HG03039 (cell line): ENCODE results near the gene ATP1B4.
"Not testable (repeated sequence)": the region's sequence is repeated elsewhere in the genome, so short reads cannot be mapped to it uniquely, and the experiment has no call there.

Experiments used
- ATAC-seq: cut with Tn5 transposase; IDR thresholded peaks from one replicate; pipeline ENCODE4 v1.9.1; 2021; ENCODE audit warnings: mild to moderate bottlenecking, moderate library complexity; ENCODE audit not compliant: unreplicated experiment

Gene ATP1B4

DNA sequence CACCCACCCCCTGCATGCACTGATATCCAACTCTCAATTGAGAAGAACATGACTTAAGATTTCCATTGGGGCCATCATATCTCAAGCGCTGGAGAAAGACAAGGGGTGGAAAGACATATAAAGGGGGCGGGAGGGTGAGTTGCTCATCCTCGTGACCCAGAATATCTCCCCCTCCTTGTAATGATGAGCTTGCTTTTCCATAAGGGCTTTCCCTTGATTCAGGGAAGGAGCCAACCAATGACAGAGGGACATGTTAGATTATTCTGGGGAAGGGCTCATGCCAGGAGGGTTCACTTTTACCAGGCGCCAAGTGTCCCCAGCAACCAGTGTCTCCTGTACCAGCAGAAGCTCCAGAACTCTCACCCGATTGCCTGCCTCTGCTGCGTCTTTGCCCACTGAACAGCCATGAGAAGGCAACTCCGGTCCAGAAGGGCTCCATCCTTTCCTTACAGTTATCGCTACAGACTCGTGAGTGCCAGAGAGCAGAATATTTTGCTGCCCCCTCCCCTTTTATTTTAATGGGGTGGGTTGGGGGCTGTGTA is at the start of gene ATP1B4:
Gene ATP1B4, plus strand, starts transcription at position 326 of the 542 bp plus-strand sequence. Its CDS starts 80 bp downstream, at position 406.
- no peak for ATAC-seq

DNA sequence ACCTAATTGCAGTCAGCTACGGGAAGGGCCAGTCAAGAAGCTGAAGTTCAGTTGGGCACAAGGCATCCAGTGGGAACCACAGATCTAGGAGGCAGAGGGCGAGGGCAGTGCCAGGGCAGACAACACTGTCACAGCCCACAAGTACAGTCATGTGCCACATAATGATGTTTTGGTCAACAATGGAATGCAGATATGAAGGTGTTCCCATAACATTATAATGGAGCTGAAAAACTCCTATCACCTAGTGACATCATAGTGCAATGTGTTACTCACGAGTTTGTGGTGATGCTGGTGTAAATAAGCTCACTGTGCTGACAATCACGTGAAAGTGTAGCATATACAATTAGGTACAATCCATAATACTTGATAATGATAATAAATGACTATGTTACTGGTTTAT is 46.1 kb upstream of the ATP1B4 start:
- no peak for ATAC-seq

DNA sequence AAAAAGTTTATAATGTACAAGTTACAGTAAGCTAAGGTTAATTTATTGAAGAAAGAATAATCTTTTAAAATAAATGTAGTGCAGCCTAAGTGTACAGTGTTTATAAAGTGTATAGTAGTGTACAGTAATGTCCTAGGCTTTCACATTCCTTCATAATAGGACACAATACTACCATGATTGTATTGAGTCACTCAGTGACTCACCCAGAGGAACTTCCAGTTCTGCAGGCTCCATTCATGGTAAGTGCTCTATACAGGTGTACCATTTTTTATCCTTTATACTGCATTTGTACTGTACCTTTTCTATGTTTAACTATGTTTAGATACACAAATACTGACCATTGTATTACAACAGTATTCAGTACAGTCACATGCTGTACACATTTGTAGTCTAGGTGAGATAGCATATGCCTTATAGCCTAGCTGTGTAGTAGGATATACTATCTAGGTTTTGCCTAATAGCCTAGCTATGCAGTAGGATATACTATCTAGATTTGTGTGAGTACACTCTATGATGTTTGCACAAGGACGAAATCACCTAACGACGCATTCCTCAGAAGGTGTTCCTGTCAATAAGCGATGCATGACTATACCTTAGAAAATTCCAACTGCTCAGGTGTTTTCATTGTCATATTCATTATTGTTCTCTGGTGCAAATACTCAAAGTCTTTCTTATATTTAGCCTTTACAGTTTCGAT is 45.2 kb upstream of the ATP1B4 start:
- no peak for ATAC-seq

DNA sequence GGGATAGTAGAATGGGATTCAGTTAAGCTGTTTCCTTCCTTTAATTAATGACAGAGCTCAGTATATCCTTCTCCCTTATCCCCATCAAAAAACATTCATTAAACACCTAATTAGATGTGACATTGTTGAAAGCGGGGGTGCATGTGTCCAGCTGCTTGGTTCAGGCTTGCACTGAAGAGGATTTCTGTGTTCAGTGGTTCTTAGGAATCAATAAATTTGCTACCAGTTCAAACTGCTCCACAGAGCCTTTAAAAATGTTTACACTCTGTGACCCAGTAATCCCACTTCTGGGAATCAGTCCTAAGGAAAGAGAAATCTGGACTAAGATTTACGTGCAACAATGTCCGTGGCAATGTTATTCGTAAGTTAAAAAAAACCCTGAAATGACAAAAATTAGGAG is 43.5 kb upstream of the ATP1B4 start:
- no peak for ATAC-seq

DNA sequence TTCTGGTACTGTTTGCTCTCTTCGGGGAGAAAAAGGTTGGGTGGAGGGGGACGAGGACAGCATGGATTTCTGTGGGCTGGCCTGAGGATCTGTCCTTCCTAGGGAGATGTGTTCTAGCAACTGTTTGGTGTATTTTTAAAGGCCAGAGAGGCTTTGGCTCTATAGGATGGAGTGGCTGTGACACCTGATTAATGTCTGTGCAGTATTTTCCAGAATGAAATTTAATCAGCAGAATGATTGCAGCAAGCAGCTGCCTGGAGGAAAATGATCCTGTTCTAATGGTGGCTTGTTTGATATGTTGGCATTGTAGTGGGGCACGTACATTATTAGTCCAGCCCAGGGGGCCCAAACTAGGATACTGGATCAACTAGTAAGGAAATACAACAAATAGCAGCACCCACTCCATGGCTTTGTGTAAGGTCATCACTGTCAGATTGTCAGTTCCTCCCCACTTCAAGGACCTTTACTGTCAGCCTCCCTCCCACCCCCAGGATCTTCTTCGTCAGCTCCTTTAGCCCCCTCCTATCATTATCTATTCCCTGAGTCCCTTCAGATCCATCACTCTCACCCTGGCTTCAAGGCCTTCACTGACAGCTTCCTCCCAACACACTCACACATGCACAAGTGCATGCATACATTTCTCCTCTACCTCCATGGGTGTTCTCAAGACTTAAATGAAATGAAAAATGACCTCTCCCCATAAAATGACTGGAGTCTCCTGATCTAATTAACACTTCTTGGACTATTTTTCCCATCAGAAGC is 40.2 kb upstream of the ATP1B4 start:
- ATAC-seq, result no peak

DNA sequence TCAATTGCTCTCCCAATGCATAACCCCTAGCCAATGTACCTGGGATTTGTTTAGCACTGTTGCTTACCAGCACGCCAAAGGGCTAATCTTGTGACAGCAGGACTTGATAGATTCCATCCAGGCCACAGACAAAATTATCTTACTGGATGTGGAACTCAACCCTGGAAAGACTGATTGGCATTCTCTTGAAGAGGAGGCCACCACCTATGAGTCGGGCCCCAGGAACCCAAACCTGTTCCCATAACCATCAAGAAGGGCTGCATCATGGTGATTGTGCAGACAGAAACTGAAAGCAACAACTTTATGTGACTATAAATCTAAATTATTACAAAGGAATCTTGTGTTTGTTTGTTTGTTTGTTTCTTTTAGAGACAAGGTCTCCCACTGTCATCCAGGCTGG is 30.8 kb upstream of the ATP1B4 start:
- no peak for ATAC-seq

DNA sequence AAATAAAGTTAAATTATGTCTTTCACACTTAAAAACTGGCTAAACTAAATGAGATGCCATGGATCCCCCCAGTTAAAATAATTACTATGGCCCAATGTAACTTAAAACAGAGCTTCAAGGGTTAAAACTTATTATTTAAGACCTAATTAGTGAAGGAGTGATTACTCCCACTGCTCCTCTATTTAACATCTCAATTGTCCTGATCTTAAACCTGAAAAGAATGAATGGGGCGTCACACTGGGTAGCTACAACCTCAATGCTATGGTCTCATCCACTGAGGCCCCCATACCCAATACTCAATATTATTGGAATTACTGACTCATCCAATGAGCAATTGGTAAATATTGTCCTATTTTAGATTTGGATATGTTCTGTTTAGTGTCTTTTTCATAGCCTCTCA is 29.5 kb upstream of the ATP1B4 start:
- no peak for ATAC-seq

DNA sequence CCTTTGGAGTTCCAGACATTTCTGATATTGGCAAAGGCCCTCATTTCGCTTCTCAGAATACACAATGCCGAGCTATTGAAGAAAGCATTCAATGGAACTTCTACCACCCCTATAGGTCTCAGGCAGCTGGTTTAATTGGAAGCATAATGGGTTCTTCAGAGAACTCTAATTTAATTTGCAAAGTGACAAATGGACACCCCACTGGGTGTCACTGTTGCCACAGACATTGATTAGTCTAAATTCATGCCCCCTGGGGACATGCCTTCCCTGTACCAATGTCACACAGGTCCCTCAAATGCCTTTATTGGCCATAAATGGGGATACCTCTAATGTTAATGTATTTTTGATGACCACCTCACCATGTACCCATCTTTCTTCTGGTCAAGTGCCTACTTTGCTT is 27.7 kb upstream of the ATP1B4 start:
- ATAC-seq, result no peak

DNA sequence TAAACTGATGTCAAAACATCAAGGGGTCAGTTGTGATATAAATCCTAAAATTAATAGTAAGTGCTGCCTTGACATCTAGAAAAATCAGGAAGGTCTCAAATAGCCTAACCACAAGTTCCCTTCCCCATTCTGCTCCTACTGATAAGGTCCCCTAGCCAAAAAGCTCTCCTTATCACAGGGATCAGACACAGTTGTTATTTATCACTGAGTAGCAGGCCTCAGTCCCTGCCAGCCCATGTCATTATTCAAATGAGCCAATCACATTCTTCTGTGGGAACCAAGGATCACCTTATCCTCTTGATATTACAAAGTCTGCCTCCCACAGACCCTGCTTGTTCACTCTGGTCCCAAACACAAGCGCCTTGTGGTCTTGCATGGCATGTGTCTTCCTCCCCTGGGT is 27.3 kb upstream of the ATP1B4 start:
- no peak for ATAC-seq

DNA sequence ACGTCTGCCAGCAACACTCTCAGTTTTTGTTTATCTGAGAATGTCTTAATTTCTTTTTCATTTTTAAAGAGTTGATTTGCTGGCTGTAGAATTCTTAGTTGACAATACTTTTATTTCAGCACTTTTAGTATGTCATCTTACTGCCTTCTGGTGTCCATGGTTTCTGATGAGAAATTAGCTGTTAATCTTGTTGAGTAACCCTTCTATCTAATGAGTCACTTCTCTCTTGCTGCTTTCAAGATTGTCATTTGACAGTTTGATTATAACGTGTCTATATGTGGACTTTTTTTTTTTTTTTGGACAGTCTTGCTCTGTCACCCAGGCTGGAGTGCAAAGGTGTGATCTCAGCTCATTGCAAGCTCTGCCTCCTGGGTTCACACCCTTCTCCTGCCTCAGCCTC is 26.6 kb upstream of the ATP1B4 start:
- ATAC-seq, result no peak

DNA sequence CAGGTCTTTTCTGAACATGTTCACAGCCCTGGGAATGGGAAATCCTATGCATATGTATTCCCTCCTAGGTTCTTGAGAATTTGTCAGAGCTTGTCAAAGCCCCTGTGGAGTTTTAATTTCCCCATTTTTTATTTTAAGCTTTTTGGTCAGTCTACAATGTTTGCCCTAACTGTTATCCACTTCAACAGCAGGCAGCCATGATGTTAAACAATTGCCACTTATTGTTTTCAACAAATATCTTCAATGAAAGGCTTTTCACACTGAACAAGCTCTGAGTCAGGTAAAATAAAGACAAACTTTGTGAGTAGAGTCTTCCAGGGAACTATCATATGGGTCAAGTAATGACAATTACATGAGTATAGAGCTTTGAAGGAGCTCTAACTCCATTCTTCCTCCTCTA is 25.0 kb upstream of the ATP1B4 start:
- ATAC-seq, result no peak

DNA sequence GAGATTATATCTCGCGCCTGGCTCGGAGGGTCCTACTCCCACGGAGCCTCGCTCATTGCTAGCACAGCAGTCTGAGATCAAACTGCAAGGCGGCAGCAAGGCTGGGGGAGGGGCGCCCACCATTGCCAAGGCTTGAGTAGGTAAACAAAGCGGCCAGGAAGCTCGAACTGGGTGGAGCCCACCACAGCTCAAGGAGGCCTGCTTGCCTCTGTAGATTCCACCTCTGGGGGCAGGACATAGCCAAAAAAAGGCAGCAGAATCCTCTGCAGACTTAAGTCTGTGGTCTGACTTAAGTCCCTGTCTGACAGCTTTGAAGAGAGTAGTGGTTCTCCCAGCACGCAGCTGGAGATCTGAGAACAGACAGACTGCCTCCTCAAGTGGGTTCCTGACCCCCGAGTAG is 17.3 kb upstream of the ATP1B4 start:
- ATAC-seq, result not testable (repeated sequence)

DNA sequence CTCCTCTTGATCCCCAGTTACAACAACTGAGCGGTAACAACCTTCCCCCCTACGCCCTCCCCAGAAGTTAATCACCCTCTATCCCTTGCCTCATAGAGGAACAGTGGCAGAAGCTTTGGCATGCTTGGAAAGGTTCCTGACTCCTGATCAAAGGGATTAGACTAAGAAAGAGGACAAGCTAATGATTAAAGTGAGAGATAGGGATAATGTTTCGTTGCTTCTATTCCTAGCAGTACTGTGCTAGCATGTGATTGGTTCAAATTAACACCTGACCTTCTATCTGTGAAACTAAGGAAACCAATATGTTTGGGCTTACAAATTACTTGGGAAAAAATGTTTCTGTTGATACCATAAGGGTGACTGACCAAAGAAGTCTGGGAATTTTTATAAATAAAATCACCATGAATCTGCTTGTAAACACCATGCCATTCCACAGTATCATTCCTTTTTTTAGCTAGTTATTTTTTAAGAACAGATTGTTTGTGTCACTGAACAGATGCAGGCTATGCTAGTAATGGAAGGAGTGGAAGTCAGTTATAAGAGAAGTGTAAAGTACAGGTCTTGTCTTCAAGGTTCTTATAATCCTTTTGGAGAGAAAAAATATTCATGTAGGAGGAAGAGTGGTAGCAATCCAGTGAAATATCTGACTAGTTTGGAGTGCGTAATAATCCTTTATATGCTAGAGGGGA is 11.3 kb upstream of the ATP1B4 start:
- ATAC-seq, result no peak

DNA sequence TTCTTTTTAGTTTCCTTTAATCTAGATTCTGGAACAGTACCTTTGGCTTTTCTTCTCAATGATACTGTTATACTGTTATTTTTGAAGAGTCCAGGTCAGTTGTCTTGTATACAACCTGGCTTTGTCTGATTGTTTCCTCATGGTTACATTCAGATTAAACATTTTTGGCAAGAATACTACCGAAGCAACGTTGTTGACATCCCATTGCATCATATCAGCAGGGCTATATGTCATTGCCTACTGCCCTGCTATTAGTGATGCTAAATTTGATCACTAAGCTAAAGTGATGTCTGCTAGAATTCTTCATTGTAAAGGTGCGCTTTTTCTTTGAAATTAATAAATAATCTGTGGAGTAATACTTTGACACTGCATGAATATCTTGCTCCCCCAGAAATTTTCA is 5.8 kb upstream of the ATP1B4 start:
- ATAC-seq, result no peak

DNA sequence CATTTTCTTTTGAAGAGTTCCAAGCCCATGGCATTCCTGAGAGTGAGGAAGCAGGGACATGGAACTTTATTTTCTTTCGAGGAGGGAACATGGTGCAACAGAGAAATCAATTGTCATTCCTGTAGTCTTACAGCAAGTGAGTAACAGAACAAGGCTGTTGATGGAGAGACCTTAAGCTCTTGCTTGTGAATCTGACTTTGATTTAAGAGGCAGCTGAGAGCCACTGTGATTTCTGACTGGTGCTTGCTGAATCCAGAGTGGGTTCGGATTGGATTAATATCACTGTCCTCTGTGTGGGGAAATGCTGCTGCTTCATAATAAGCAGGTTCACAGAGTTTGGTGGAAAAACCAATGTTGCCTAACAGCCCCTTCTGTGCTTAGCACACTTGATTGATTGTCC is 4.7 kb upstream of the ATP1B4 start:
- ATAC-seq, result no peak

DNA sequence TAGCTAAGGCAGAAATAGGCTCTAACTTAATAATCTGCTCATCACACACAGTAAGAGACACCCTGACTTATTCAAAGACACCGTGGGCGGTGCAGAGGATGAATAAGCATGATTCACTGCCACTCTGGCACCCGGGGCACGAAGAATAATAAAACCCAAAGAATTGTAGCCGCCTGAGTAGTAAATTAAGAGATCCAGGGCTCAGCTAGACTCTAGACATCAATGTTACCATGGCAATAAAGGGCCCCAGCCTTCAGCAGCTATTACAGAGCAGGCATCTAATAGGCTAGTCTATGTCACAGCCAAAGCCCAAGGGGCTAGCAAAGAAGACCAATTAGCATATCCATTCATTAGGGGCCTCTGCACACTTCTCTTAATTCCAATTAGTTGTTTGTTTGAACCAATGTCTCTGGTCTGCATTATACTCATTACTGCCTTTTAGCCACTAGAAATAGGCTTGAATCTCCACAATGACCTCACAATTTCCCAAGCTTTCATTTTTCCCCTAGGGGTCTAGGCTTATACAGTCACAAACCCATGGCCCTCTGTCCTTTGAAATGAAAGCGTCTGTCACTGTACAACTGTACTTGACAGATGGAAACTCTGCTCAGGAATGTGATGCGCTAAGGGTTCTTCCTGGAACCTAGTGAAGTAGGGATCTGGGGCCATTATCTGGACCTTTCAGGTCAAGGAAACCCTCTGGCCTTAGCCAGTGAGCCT is 3.0 kb upstream of the ATP1B4 start:
- ATAC-seq, result no peak

DNA sequence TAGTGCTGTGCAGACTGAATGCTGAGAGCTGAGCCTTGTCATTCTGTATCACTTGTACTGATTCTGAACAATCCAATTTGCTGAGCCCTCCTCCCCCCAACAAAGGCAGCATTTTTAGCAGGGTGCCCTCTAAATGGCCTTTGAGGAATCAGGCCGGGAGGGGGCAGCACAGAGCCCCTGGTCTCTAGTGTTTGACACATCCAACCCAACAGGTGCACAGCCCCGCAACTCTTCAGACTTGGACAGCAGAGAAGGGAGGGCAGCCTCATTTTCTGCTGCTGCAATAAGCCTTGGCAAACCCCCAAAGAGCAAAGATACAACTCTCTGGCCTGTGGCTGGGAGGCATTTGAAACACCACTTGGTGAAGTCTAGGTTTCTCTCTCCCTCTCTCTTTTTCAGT is 3.4 kb downstream of the ATP1B4 start:
- ATAC-seq, result no peak

DNA sequence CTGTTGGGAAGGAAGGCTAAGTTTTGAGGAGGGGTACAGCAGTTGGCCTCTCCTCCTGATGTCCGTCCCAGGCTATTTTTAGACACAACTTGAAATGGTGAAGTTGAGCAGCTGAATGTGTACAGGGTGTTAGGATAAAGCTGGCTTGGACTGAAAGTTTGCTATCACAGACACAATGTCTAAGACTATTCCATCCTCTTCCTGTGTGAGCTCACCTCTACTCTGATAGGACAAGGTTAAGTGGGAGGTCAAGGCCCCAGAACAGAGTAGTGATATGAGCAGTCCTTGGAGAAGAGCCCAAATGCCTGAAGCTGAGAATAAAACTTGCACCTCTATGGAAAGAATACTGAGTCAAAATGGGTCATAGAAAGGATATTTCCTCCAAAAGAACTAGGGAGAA is 4.1 kb downstream of the ATP1B4 start:
- ATAC-seq, result no peak

DNA sequence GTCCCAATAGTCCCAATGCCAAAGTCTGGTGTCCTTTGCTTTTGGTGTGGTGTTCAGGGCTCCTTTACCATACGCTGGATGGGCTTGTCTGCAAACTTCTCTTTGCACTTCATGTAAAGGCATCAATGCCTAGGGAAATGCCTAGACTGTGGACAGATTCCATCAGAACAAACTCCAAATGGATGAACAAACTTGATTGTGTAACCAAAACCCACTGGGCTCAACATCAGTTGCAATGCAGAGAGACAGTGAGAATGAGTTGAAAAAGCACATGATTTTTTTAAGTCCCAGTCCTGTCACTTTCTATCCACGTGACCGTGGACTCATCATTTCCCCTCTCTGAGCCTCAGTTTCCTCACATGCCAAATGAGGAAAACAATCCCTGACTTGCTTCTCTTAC is 4.9 kb downstream of the ATP1B4 start:
- ATAC-seq, result no peak

DNA sequence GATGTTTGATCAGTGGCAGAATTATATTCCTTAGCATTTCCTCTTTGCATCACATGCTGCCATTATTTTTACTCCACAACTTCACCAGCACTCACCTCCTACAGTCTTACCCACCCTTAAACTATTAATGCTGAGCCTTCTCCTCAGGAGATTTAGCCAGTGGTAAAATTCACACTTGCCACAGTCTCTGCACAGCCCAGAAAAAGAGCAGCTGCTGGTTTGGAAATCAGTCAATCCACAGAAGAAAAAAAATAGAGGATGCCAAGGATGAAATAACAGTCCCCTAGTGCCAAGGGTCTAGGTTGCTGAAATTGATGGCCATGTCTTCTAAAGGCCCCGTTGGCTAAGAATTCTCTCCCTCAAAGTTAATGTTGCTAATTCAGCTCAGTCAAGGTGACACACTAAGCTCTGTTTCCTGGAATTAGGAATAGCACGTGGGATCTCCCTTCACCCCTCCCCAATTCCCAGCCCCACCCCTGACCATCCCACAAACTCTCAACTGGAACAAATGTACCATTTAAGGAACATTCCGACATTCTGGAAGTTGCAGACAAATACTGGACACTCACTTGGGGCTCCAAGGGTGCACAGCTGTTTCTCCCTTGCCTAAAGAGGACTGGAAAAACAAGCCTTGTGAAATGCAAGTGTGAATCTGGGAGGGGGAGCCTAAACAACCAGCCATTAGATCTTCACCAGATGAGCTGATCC is 5.7 kb downstream of the ATP1B4 start:
- ATAC-seq, result no peak
